B cell (primary cell): ENCODE measurements around the gene PEX11G. TPM values are rescaled to one million over a fixed set of nuclear protein-coding genes. Genes with fewer than 3 reads are reported as not detected.

Source experiments
- ATAC-seq: fragments of 200-7000 bp; cut with Tn5 transposase; one replicate; pipeline ENCODE4 v1.10.0; 2021; ENCODE audit warnings: low read depth, mild to moderate bottlenecking, moderate number of reproducible peaks, moderate library complexity
- CTCF ChIA-PET: fragments of 350-600 bp; sonication (Branson Sonifier 250); formaldehyde crosslinking; loops from one replicate; lab custom pipeline; 2021; ENCODE audit warnings: antibody characterized with exemption, inconsistent platforms; lab: Charles Lee
- POLR2A ChIA-PET: fragments of 350-600 bp; sonication (Branson Sonifier 250); formaldehyde crosslinking; loops from one replicate; lab custom pipeline; 2021; ENCODE audit warnings: antibody characterized with exemption; lab: Charles Lee
- DNase-seq: peaks from one replicate; pipeline ENCODE4 v3.0.0; 2013
- H2AFZ ChIP-seq: 2 replicates; pipeline ENCODE4 v1.6.1; 2012; ENCODE audit warnings: mild to moderate bottlenecking, low read depth, low read length; ENCODE audit not compliant: insufficient read depth, poor library complexity, severe bottlenecking
- H3K27ac ChIP-seq, 2 donors: 1 replicate in 1 of 2; 2 replicates in 1 of 2; pipeline ENCODE4 v1.5.1; 2012 to 2013; ENCODE audit warnings: low read length in 2 of 2, mild to moderate bottlenecking in 2 of 2, moderate library complexity in 1 of 2
- H3K27me3 ChIP-seq, 4 experiments: fragments of 200-600 bp in 1 of 4; sonication (generic) in 1 of 4; replicated peaks in 1 of 4; 1 replicate in 2 of 4; 2 replicates in 2 of 4; pipeline versions ENCODE4 v1.6.1 to v1.7.0; 2013 to 2016; ENCODE audit warnings: low read length in 3 of 4, mild to moderate bottlenecking in 2 of 4, mixed read lengths in 1 of 4, moderate library complexity in 1 of 4; ENCODE audit not compliant: insufficient read depth in 4 of 4, control insufficient read depth in 3 of 4; ENCODE audit errors: control extremely low read depth in 1 of 4
- H3K36me3 ChIP-seq, 2 experiments: replicated peaks in 1 of 2; 1 replicate in 1 of 2; 2 replicates in 1 of 2; pipeline versions ENCODE4 v1.6.1 to v1.7.1; 2013; ENCODE audit warnings: low read length in 1 of 2; ENCODE audit not compliant: insufficient read depth in 2 of 2, control insufficient read depth in 1 of 2; ENCODE audit errors: control extremely low read depth in 1 of 2, extremely low read depth in 1 of 2
- H3K4me1 ChIP-seq, 2 donors: fragments of 200-600 bp in 1 of 2; sonication (generic) in 1 of 2; 1 replicate in 1 of 2; 2 replicates in 1 of 2; pipeline versions ENCODE4 v1.5.1 to v1.6.1; 2013 to 2017; ENCODE audit warnings: low read length in 2 of 2; ENCODE audit not compliant: control insufficient read depth in 2 of 2, insufficient read depth in 2 of 2
- H3K4me2 ChIP-seq: replicated peaks from 2 replicates; pipeline ENCODE3; 2012; ENCODE audit warnings: mild to moderate bottlenecking, low read depth, low read length; ENCODE audit not compliant: poor library complexity, severe bottlenecking
- H3K4me3 ChIP-seq, 5 experiments: fragments of 200-600 bp in 1 of 5; sonication (generic) in 1 of 5; 1 replicate in 3 of 5; 2 replicates in 2 of 5; pipeline versions ENCODE4 v1.5.1 to v1.7.0; 2011 to 2016; ENCODE audit warnings: low read length in 4 of 5, mild to moderate bottlenecking in 4 of 5, low read depth in 2 of 5, control low read depth in 1 of 5, moderate library complexity in 1 of 5; ENCODE audit not compliant: insufficient read depth in 1 of 5; ENCODE audit errors: control extremely low read depth in 1 of 5, extremely low read depth in 1 of 5
- H3K79me2 ChIP-seq: fragments of 200-600 bp; sonication (generic); one replicate; pipeline ENCODE4 v1.6.0; 2016; ENCODE audit warnings: low read length; ENCODE audit not compliant: control insufficient read depth, insufficient read depth
- H3K9ac ChIP-seq: fragments of 200-600 bp; sonication (generic); 2 replicates; pipeline ENCODE4 v1.6.1; 2017; ENCODE audit warnings: mild to moderate bottlenecking, low read length, moderate library complexity
- H3K9me3 ChIP-seq, 3 donors: one replicate each; pipeline versions ENCODE4 v1.6.1 to v1.7.1; 2013; ENCODE audit warnings: low read length in 2 of 3; ENCODE audit not compliant: control insufficient read depth in 2 of 3, insufficient read depth in 1 of 3; ENCODE audit errors: control extremely low read depth in 1 of 3
- H4K20me1 ChIP-seq: 2 replicates; pipeline ENCODE4 v1.6.0; 2012; ENCODE audit warnings: mild to moderate bottlenecking, low read length; ENCODE audit not compliant: insufficient read depth, control insufficient read depth, poor library complexity, severe bottlenecking
- H3K27ac Mint-ChIP-seq: one replicate; pipeline ENCODE4 v1.8.0; 2021; ENCODE audit warnings: mixed read lengths
- H3K27me3 Mint-ChIP-seq: one replicate; pipeline ENCODE4 v1.8.0; 2021; ENCODE audit warnings: mixed read lengths
- H3K4me1 Mint-ChIP-seq: one replicate; pipeline ENCODE4 v1.8.0; 2021; ENCODE audit warnings: mixed read lengths
- H3K4me3 Mint-ChIP-seq: one replicate; pipeline ENCODE4 v1.8.0; 2021; ENCODE audit warnings: mixed read lengths
- H3K9me3 Mint-ChIP-seq: one replicate; pipeline ENCODE4 v1.8.0; 2022; ENCODE audit warnings: mixed read lengths; ENCODE audit not compliant: insufficient read depth
- EZH2 ChIP-seq: IDR thresholded peaks from 2 replicates; pipeline ENCODE4 v1.6.1; 2012; ENCODE audit warnings: borderline replicate concordance, low read depth, mild to moderate bottlenecking, moderate library complexity, low read length; ENCODE audit not compliant: insufficient read depth, poor library complexity, severe bottlenecking
- WGBS: methylation state at CpG from one replicate; pipeline ENCODE4 v1.1.5; 2013; ENCODE audit warnings: missing lambda C conversion rate; ENCODE audit not compliant: insufficient coverage; 5-methylcytosine and 5-hydroxymethylcytosine counted together
- intact Hi-C: fragments of 100-400 bp; cut with micrococcal nuclease; formaldehyde crosslinking; loops from one replicate; pipeline ENCODE4 v1.10.0; 2022
- polyA plus RNA-seq: library from polyadenylated mRNA; depleted of rRNA; stranded (reverse); fragments of >200 nt; gene quantifications from 2 replicates; pipeline ENCODE4 v1.2.3, GENCODE V29; 2012
- total RNA-seq, 2 donors: library from RNA; stranded (reverse); fragments of 120-200 nt in 1 of 2; gene quantifications; 1 replicate in 1 of 2; 2 replicates in 1 of 2; pipeline versions ENCODE4 v1.2.3 to v1.2.4, GENCODE V29; 2013 to 2022
- TF ChIP-seq, protein P1 (sequence below): fragments of 200-600 bp; IDR thresholded peaks from one replicate; pipeline ENCODE4 v1.8.0; 2022; ENCODE audit warnings: antibody characterized with exemption, mild to moderate bottlenecking

Gene PEX11G
- total and polyA plus RNA-seq, 2 donors (not counting 1 experiment from before 2014, with no cell fraction given) = 0.40 to 0.62 TPM

DNA sequence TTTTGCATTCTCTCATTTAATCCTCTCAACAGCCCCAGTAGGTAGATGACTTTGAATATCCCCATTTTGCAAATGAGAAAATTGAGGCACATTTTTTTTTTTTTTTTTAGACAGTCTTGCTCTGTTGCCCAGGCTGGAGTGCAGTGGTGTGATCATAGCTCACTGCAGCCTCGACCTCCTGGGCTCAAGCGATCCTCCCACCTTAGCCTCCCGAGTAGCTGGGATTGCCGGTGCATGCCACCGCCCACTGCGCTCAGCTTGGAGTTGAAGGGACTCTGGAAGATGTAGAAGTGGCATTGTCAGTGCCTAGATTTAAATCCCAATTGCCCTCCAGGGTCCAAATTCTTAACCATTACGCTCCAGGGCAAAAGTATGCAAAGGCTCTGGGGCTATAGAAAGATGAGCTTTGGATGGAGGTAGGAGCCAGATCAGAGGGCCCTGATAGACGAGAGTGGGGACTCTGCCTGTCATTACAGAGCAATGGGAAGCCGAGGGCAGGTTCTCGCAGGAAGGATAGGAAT, 32.8 kb upstream of the PEX11G start:
- WGBS = 67% methylated on average over 9 of the region's 10 CpGs
- CTCF ChIA-PET = interaction anchor here (0.8 to 1.9 kb wide), 3 partner anchors 13 to 87 kb away, joined by 3 to 6 read pairs (median 5); partner anchors contain the start of gene PNPLA6
- intact Hi-C loops = loop anchor here (1.0 to 5.0 kb wide), 5 partner anchors 13 to 1799 kb away; partner anchors contain the start of genes CATSPERD, LONP1, PET100 and PEX11G

More for the DNA sequence above, 32.8 kb upstream of the PEX11G start:
- Histone ChIP-seq H3K4me1 (peaks cover 15 to 24% of the 10 kb centered on the region in 2 donors), H3K4me2 (peak overlapping the region; percentile 95), H2AFZ (peak overlapping the region; percentile 80), H3K9me3 (peaks cover 0 to 3% (median 0%) of the 10 kb centered on the region in 3 donors), H3K4me3 (peak overlapping the region in 3 of 5 experiments; percentile 48 to 75 (median 67)), H3K27ac (no peak overlapping the region), H3K9ac (peak overlapping the region; percentile 75), H3K27me3 (no peaks in the 10 kb centered on the region), H4K20me1 (no peaks in the 10 kb centered on the region), H3K79me2 (no peaks in the 10 kb centered on the region), H3K36me3 (no peaks in the 10 kb centered on the region)
- H3K9me3 Mint-ChIP-seq = no peaks in the 10 kb centered on the region
- H3K27ac Mint-ChIP-seq = peak overlapping the region; percentile 94
- no peaks in the 10 kb centered on the region for H3K27me3 Mint-ChIP-seq
- no peak for ATAC-seq
- H3K4me3 Mint-ChIP-seq = peak overlapping the region; percentile 91
- DNase-seq = no peak
- POLR2A ChIA-PET = interaction anchor here (0.7 to 2.4 kb wide), 5 partner anchors 11 to 108 kb away, joined by 3 to 24 read pairs (median 7); partner anchors contain the start of genes PET100, PNPLA6 and XAB2
- TF ChIP-seq, protein P1, sequence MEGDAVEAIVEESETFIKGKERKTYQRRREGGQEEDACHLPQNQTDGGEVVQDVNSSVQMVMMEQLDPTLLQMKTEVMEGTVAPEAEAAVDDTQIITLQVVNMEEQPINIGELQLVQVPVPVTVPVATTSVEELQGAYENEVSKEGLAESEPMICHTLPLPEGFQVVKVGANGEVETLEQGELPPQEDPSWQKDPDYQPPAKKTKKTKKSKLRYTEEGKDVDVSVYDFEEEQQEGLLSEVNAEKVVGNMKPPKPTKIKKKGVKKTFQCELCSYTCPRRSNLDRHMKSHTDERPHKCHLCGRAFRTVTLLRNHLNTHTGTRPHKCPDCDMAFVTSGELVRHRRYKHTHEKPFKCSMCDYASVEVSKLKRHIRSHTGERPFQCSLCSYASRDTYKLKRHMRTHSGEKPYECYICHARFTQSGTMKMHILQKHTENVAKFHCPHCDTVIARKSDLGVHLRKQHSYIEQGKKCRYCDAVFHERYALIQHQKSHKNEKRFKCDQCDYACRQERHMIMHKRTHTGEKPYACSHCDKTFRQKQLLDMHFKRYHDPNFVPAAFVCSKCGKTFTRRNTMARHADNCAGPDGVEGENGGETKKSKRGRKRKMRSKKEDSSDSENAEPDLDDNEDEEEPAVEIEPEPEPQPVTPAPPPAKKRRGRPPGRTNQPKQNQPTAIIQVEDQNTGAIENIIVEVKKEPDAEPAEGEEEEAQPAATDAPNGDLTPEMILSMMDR = no peak
- no peak for TF ChIP-seq EZH2
- peaks cover 17% of the 10 kb centered on the region for H3K4me1 Mint-ChIP-seq
